8988T (cell line): Measurements from ENCODE around the gene IGFN1.
"Not testable (repeated sequence)": the region's sequence is repeated elsewhere in the genome, so short reads cannot be mapped to it uniquely, and the experiment has no call there.

Experiments used
- DNase-seq: peaks from one replicate; pipeline ENCODE4 v3.0.0; 2011

Gene IGFN1

GRCh38 chr1:201219481-201220387 lies 29.1 kb downstream of the IGFN1 start:
- DNase-seq = no peak

GRCh38 chr1:201220388-201220715 lies 29.7 kb downstream of the IGFN1 start:
- DNase-seq = no peak

- no peak for DNase-seq
Observed at GRCh38 chr1:201221201-201221846, 30.7 kb downstream of the IGFN1 start.

- no peak for DNase-seq
Observed at GRCh38 chr1:201222125-201222524, 31.5 kb downstream of the IGFN1 start.

- DNase-seq = no peak
Observed at GRCh38 chr1:201223852-201224665, 33.4 kb downstream of the IGFN1 start.

GRCh38 chr1:201224666-201225370 lies 34.2 kb downstream of the IGFN1 start:
- DNase-seq = no peak

- no peak for DNase-seq
Observed at GRCh38 chr1:201226178-201226514, 35.5 kb downstream of the IGFN1 start.

- no peak for DNase-seq
Observed at GRCh38 chr1:201226859-201227488, 36.4 kb downstream of the IGFN1 start.

GRCh38 chr1:201228011-201228983 lies 37.7 kb downstream of the IGFN1 start:
- DNase-seq = no peak

- DNase-seq = no peak
Observed at GRCh38 chr1:201229095-201229494, 38.5 kb downstream of the IGFN1 start.

- DNase-seq = no peak
Observed at GRCh38 chr1:201229771-201230635, 39.4 kb downstream of the IGFN1 start.

- DNase-seq = no peak
Observed at GRCh38 chr1:201230676-201231075, 40.1 kb downstream of the IGFN1 start.

GRCh38 chr1:201239646-201240045 lies 49.0 kb downstream of the IGFN1 start:
- not testable (repeated sequence) for DNase-seq

- DNase-seq = no peak
Observed at GRCh38 chr1:201240171-201240570, 49.5 kb downstream of the IGFN1 start.

GRCh38 chr1:201241736-201242135 lies 51.1 kb downstream of the IGFN1 start:
- DNase-seq = no peak

GRCh38 chr1:201245082-201245481 lies 54.5 kb downstream of the IGFN1 start:
- no peak for DNase-seq

GRCh38 chr1:201248721-201249559 lies 58.3 kb downstream of the IGFN1 start:
- DNase-seq = no peak

GRCh38 chr1:201250326-201251011 lies 59.8 kb downstream of the IGFN1 start:
- DNase-seq = no peak

GRCh38 chr1:201251411-201251810 lies 60.8 kb downstream of the IGFN1 start:
- no peak for DNase-seq
